Endothelial cell of umbilical vein (primary cell): ENCODE measurements around the gene EIF2B5. TPM values are rescaled to one million over a fixed set of nuclear protein-coding genes. Genes with fewer than 3 reads are reported as not detected.

Experiments
- BruUV-seq: library from RNA; stranded (reverse); fragments of 400-500 nt; replicated peaks from 2 replicates; lab custom pipeline; 2021; lab: Mats Ljungman, UMichigan
- CTCF ChIA-PET: fragments of 300-600, 350-600 bp; sonication (Branson Sonifier 250); formaldehyde crosslinking; loops from one replicate; lab custom pipeline; 2021; ENCODE audit warnings: antibody characterized with exemption, inconsistent platforms; lab: Charles Lee
- POLR2A ChIA-PET: fragments of 300-600, 350-600 bp; sonication (Branson Sonifier 250); formaldehyde crosslinking; loops from one replicate; lab custom pipeline; 2021; ENCODE audit warnings: antibody characterized with exemption, inconsistent platforms; lab: Charles Lee
- DNase-seq: peaks from one replicate; pipeline ENCODE4 v3.0.0-alpha.2; 2011; ENCODE audit warnings: low read depth, low spot score
- FAIRE-seq: peaks from 2 replicates; lab custom pipeline; 2011; peaks lifted over from hg19 to GRCh38; lab: Jason Lieb, UNC
- H2AFZ ChIP-seq: 2 replicates; pipeline ENCODE4 v1.6.0; 2012; ENCODE audit warnings: low read depth, low read length, control low read depth, inconsistent platforms
- H3K27ac ChIP-seq: 2 replicates; pipeline ENCODE4 v1.5.1; 2011; ENCODE audit warnings: low read depth, mild to moderate bottlenecking, control low read depth, low read length, moderate library complexity; ENCODE audit not compliant: insufficient read depth
- H3K27me3 ChIP-seq, 2 experiments: 2 replicates each; pipeline versions ENCODE4 v1.6.0 to v1.6.1; 2011; ENCODE audit warnings: low read length in 2 of 2, mixed read lengths in 1 of 2; ENCODE audit not compliant: control insufficient read depth in 2 of 2, insufficient read depth in 2 of 2
- H3K36me3 ChIP-seq, 2 experiments: 2 replicates in 1 of 2; 3 replicates in 1 of 2; pipeline ENCODE4 v1.5.1; 2011; ENCODE audit warnings: low read length in 2 of 2, mild to moderate bottlenecking in 1 of 2, moderate library complexity in 1 of 2; ENCODE audit not compliant: control insufficient read depth in 2 of 2, insufficient read depth in 2 of 2; ENCODE audit errors: extremely low read depth in 1 of 2
- H3K4me1 ChIP-seq: 3 replicates; pipeline ENCODE4 v1.5.1; 2011; ENCODE audit warnings: mild to moderate bottlenecking, low read length; ENCODE audit not compliant: control insufficient read depth, insufficient read depth; ENCODE audit errors: extremely low read depth
- H3K4me2 ChIP-seq: 2 replicates; pipeline ENCODE4 v1.6.1; 2011; ENCODE audit warnings: low read length, control low read depth, mixed read lengths; ENCODE audit not compliant: insufficient read depth
- H3K4me3 ChIP-seq, 3 experiments: fragments of 200-600 bp in 1 of 3; sonication (generic), shearing (Covaris generic) in 1 of 3; replicated peaks in 1 of 3; 2 replicates each; pipeline ENCODE4 v1.5.1; 2011 to 2016; ENCODE audit warnings: control low read depth in 3 of 3, low read length in 3 of 3, mild to moderate bottlenecking in 2 of 3, inconsistent platforms in 1 of 3, low read depth in 1 of 3, moderate library complexity in 1 of 3; ENCODE audit not compliant: insufficient read depth in 1 of 3
- H3K79me2 ChIP-seq: 2 replicates; pipeline ENCODE4 v1.6.0; 2012; ENCODE audit warnings: low read length, inconsistent platforms; ENCODE audit not compliant: control insufficient read depth, insufficient read depth
- H3K9ac ChIP-seq: replicated peaks from 2 replicates; pipeline ENCODE3; 2011; ENCODE audit warnings: low read length, control low read depth; ENCODE audit not compliant: insufficient read depth; ENCODE audit errors: extremely low read depth
- H3K9me1 ChIP-seq: replicated peaks from 3 replicates; pipeline ENCODE4 v1.6.0; 2011; ENCODE audit warnings: mild to moderate bottlenecking, low read length; ENCODE audit not compliant: control insufficient read depth, insufficient read depth; ENCODE audit errors: extremely low read depth
- H3K9me3 ChIP-seq: replicated peaks from 2 replicates; pipeline ENCODE4 v1.5.1; 2012; ENCODE audit warnings: low read length, inconsistent platforms; ENCODE audit not compliant: control insufficient read depth, insufficient read depth
- H4K20me1 ChIP-seq: replicated peaks from 2 replicates; pipeline ENCODE3; 2011; ENCODE audit warnings: mild to moderate bottlenecking, low read length; ENCODE audit not compliant: control insufficient read depth, insufficient read depth; ENCODE audit errors: extremely low read depth
- FOS ChIP-seq: IDR thresholded peaks from 2 replicates; pipeline ENCODE4 v1.6.1; 2011; ENCODE audit warnings: mild to moderate bottlenecking, low read length, moderate library complexity, borderline replicate concordance; ENCODE audit not compliant: insufficient read depth
- MYC ChIP-seq: IDR thresholded peaks from one replicate; pipeline ENCODE4 v1.6.1; 2011; ENCODE audit warnings: mild to moderate bottlenecking, low read depth, low read length
- POLR2A ChIP-seq: IDR thresholded peaks from 2 replicates; pipeline ENCODE4 v1.6.1; 2012; ENCODE audit warnings: low read depth, mild to moderate bottlenecking, control low read depth, low read length
- POLR2AphosphoS5 ChIP-seq: IDR thresholded peaks from 2 replicates; pipeline ENCODE4 v1.6.1; 2012; ENCODE audit warnings: low read depth, mild to moderate bottlenecking, control low read depth, low read length, moderate library complexity; ENCODE audit not compliant: insufficient read depth
- dilution Hi-C: fragments of 300-500 bp; cut with MboI; formaldehyde crosslinking; loops from one replicate; pipeline ENCODE4 v1.15.0; 2019; ENCODE audit warnings: low sequenced_read_pairs; ENCODE audit not compliant: extremely low pct_ligation_motif_present
- intact Hi-C: fragments of 100-400 bp; cut with micrococcal nuclease; formaldehyde crosslinking; loops from one replicate; pipeline ENCODE4 v1.10.0; 2022
- polyA plus RNA-seq, 4 experiments: library from polyadenylated mRNA; depleted of rRNA in 3 of 4; stranded (reverse) in 3 of 4; unstranded in 1 of 4; fragments of >200 nt; gene quantifications; 2 replicates each; pipeline versions ENCODE4 v1.2.1 to v1.2.3, GENCODE V29; 2011 to 2012; ENCODE audit warnings: missing spikeins in 1 of 4
- total RNA-seq: library from RNA; stranded (reverse); gene quantifications from 2 replicates; pipeline ENCODE4 v1.2.3, GENCODE V29; 2021
- TF ChIP-seq, protein P1 (sequence below): IDR thresholded peaks from 2 replicates; pipeline ENCODE4 v1.6.1; 2011; ENCODE audit not compliant: insufficient read depth, insufficient read length

The EIF2B5 gene
- total and polyA plus RNA-seq, 2 donors (not counting 3 experiments of a cell fraction or from before 2014, with no cell fraction given): 42.7 to 44.7 TPM

- Histone ChIP-seq H3K4me3 (peak overlapping the region; percentile 31 to 92 (median 90)), H3K36me3 (peaks cover 3% of the 10 kb centered on the region in 2 experiments), H4K20me1 (no peaks in the 10 kb centered on the region), H3K4me1 (peaks cover 27% of the 10 kb centered on the region), H2AFZ (peak overlapping the region; percentile 49), H3K4me2 (peak overlapping the region; percentile 91), H3K9ac (peak overlapping the region; percentile 87), H3K79me2 (peaks cover 31% of the 10 kb centered on the region), H3K27me3 (no peaks in the 10 kb centered on the region), H3K9me3 (no peaks in the 10 kb centered on the region), H3K27ac (peak overlapping the region; percentile 0), H3K9me1 (no peaks in the 10 kb centered on the region)
- dilution Hi-C loops (no loop called here), intact Hi-C loops (loop anchor here (2.0 kb wide), 1 partner anchor 117 kb away; the partner anchor contains the start of gene ABCC5)
- DNase-seq (peak; percentile 79), FAIRE-seq (peak; percentile 97)
- BruUV-seq: no TSS peak
- POLR2A ChIA-PET: no interaction called here
- CTCF ChIA-PET: interaction anchor here (0.6 to 2.6 kb wide), 8 partner anchors 11 to 238 kb away, joined by 3 to 18 read pairs (median 6); no protein-coding TSS in a partner anchor
- no peak for TF ChIP-seq POLR2A
- no peak for TF ChIP-seq FOS
- TF ChIP-seq, protein P1, sequence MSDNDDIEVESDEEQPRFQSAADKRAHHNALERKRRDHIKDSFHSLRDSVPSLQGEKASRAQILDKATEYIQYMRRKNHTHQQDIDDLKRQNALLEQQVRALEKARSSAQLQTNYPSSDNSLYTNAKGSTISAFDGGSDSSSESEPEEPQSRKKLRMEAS: peak; percentile 72
- peak; percentile 97 for TF ChIP-seq MYC
- peak; percentile 53 for TF ChIP-seq POLR2AphosphoS5
Measured at GRCh38 chr3:184133840-184134745, 1.1 kb upstream of the EIF2B5 start.
